HG03439 (cell line): ENCODE results near the gene NUF2.

Experiments
- ATAC-seq: cut with Tn5 transposase; IDR thresholded peaks from one replicate; pipeline ENCODE4 v1.9.1; 2021; ENCODE audit warnings: mild to moderate bottlenecking, moderate library complexity; ENCODE audit not compliant: unreplicated experiment

The NUF2 gene

GRCh38 chr1:163399001-163399400 is 77.2 kb downstream of the NUF2 start:
- ATAC-seq = no peak

DNA sequence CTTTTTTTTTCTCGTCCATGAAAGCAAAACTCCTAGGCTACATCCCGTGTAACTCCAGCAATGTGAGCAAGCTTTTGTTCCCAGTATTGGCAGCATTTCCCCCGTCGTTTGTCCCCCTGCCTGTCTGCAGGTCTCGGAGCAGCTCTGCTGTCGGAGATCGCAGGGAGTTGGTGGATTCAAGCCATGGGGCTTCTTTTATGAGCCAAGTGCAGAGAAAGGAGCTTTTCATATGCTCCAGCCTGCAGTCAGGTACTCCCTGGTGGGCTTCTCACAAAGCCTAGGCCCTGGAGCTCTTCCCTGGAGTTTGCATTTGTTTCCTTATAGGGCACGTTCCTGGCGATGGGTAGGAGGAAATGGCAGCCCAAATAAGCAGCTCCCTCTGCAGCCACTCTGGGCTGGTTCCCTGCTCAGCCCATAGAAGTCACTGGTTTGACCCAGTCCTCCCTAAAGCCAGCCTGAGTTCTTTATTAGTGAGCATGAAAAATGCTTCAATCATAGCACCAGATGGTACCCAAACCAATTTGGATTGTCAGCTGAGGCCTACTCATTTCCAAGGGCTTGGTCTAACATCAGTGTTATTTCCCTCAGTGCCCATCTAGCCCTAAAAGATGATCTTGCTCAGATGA is 78.3 kb downstream of the NUF2 start:
- ATAC-seq = no peak

DNA sequence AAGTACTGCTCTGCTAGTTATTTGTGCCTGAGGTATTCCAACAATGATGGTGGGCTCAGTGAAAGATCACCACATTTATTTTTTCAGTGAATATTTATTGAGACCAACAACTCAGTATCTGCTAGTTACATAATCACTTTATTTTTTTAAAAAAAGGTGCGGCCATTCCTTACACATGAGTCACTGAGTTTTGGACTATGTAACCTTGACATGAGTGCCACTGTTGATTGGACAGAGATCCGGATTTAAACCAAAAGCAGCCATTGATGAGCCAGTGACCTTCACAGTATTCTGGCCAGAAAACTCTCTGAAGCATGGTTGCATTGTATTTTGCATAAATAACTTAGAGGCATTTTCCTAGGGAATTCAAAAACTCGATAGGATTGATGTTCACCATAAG is 79.5 kb downstream of the NUF2 start:
- ATAC-seq = no peak
